IMR-90 (cell line): ENCODE measurements around the gene IRAK3.

Experiments used
- BHLHE40 ChIP-seq: fragments of 150-350 bp; IDR thresholded peaks from 2 replicates; pipeline ENCODE4 v1.6.1; 2016; ENCODE audit warnings: mild to moderate bottlenecking, low read depth, low read length
- FOS ChIP-seq: fragments of 150-350 bp; IDR thresholded peaks from 2 replicates; pipeline ENCODE4 v1.6.1; 2016; ENCODE audit warnings: low read depth, low read length
- MAFK ChIP-seq: IDR thresholded peaks from 2 replicates; pipeline ENCODE4 v1.6.1; 2012; ENCODE audit warnings: low read depth, low read length, improper control_type of control experiment
- MAZ ChIP-seq: IDR thresholded peaks from 2 replicates; pipeline ENCODE4 v1.6.1; 2012; ENCODE audit warnings: low read depth, mild to moderate bottlenecking, low read length, improper control_type of control experiment, moderate library complexity, borderline replicate concordance
- POLR2A ChIP-seq: IDR thresholded peaks from 2 replicates; pipeline ENCODE4 v1.6.1; 2012; ENCODE audit warnings: mild to moderate bottlenecking, low read depth, low read length
- RAD21 ChIP-seq: IDR thresholded peaks from 2 replicates; pipeline ENCODE4 v1.6.1; 2012; ENCODE audit warnings: low read length, improper control_type of control experiment
- RCOR1 ChIP-seq: IDR thresholded peaks from 2 replicates; pipeline ENCODE4 v1.6.1; 2012; ENCODE audit warnings: mild to moderate bottlenecking, low read length, improper control_type of control experiment; ENCODE audit not compliant: insufficient replicate concordance
- RFX5 ChIP-seq: IDR thresholded peaks from 2 replicates; pipeline ENCODE4 v1.8.0; 2012; ENCODE audit warnings: low read depth, mild to moderate bottlenecking, low read length, moderate library complexity
- SMC3 ChIP-seq: fragments of 150-350 bp; IDR thresholded peaks from 2 replicates; pipeline ENCODE4 v1.6.1; 2016; ENCODE audit warnings: low read depth, mild to moderate bottlenecking, antibody characterized with exemption, low read length, moderate library complexity
- TF ChIP-seq, protein P1 (sequence below): conservative IDR thresholded peaks from 2 replicates; pipeline ENCODE4 v1.5.1; 2012; ENCODE audit warnings: mild to moderate bottlenecking, low read depth, low read length, improper control_type of control experiment
- TF ChIP-seq, protein P2 (sequence below): fragments of 150-350 bp; IDR thresholded peaks from 2 replicates; pipeline ENCODE4 v1.6.1; 2017; ENCODE audit warnings: mild to moderate bottlenecking, antibody characterized with exemption, low read length, low read depth

DNA sequence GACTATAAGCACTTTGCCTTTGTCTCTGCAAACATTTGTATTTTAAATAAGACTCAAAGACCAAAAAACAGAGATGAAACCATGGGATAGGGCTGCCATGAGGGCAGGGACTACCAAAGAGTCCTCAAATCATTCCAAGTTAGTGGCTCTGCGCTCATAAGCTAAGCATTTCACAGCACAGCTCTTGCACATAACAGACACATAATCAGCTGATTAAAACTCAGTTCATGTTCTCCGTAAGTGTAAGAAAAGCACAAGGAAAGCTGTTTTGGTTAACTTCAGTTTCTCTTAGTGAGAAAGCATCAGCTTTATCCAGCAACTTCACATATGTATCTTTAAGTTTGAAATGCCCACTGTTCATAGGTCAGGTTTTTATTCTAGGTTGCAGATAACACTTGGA, 54.9 kb downstream of the IRAK3 start:
- TF ChIP-seq, protein P1, sequence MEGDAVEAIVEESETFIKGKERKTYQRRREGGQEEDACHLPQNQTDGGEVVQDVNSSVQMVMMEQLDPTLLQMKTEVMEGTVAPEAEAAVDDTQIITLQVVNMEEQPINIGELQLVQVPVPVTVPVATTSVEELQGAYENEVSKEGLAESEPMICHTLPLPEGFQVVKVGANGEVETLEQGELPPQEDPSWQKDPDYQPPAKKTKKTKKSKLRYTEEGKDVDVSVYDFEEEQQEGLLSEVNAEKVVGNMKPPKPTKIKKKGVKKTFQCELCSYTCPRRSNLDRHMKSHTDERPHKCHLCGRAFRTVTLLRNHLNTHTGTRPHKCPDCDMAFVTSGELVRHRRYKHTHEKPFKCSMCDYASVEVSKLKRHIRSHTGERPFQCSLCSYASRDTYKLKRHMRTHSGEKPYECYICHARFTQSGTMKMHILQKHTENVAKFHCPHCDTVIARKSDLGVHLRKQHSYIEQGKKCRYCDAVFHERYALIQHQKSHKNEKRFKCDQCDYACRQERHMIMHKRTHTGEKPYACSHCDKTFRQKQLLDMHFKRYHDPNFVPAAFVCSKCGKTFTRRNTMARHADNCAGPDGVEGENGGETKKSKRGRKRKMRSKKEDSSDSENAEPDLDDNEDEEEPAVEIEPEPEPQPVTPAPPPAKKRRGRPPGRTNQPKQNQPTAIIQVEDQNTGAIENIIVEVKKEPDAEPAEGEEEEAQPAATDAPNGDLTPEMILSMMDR, result no peak
- no peak for TF ChIP-seq POLR2A
- TF ChIP-seq, protein P2, sequence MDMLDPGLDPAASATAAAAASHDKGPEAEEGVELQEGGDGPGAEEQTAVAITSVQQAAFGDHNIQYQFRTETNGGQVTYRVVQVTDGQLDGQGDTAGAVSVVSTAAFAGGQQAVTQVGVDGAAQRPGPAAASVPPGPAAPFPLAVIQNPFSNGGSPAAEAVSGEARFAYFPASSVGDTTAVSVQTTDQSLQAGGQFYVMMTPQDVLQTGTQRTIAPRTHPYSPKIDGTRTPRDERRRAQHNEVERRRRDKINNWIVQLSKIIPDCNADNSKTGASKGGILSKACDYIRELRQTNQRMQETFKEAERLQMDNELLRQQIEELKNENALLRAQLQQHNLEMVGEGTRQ, result no peak
- TF ChIP-seq RFX5, result no peak
- no peak for TF ChIP-seq MAZ
- TF ChIP-seq SMC3, result no peak
- no peak for TF ChIP-seq FOS
- TF ChIP-seq BHLHE40, result no peak
- TF ChIP-seq RCOR1, result no peak
- TF ChIP-seq MAFK, result no peak
- TF ChIP-seq RAD21, result no peak
